Measurements from ENCODE around the gene DPP6.

Gene DPP6

GRCh38 chr7:154631162-154631561 lies 579.0 kb downstream of the DPP6 start:
- no peak overlapping the region for H3K4me3 ChIP-seq (ENCODE audit: low read depth, low read length)
- H3K9me3 ChIP-seq = no peaks in the 10 kb centered on the region
- no peaks in the 10 kb centered on the region for H3K36me3 ChIP-seq
- peaks cover 36% of the 10 kb centered on the region for H3K4me1 ChIP-seq
- TF ChIP-seq CTCF (IDR thresholded peaks at IDR 0.05; ENCODE audit: low read depth, low read length) = no peak
- H3K27me3 ChIP-seq = no peaks in the 10 kb centered on the region
- DNase-seq = no peak

GRCh38 chr7:154633641-154634040 lies 581.4 kb downstream of the DPP6 start:
- DNase-seq = no peak
- TF ChIP-seq CTCF (IDR thresholded peaks at IDR 0.05; ENCODE audit: low read depth, low read length) = no peak
- Histone ChIP-seq H3K4me1 (peaks cover 22% of the 10 kb centered on the region), H3K36me3 (no peaks in the 10 kb centered on the region), H3K27me3 (no peaks in the 10 kb centered on the region), H3K4me3 (ENCODE audit: low read depth, low read length) (no peak overlapping the region), H3K9me3 (no peaks in the 10 kb centered on the region)

GRCh38 chr7:154638286-154638685 lies 586.1 kb downstream of the DPP6 start:
- Histone ChIP-seq H3K27me3 (no peaks in the 10 kb centered on the region), H3K36me3 (no peaks in the 10 kb centered on the region), H3K9me3 (no peaks in the 10 kb centered on the region; the same call in 1 of the 2 replicates), H3K4me1 (peaks cover 19% of the 10 kb centered on the region), H3K4me3 (ENCODE audit: low read depth, low read length) (no peak overlapping the region)
- DNase-seq = no peak
- no peak for TF ChIP-seq CTCF (IDR thresholded peaks at IDR 0.05; ENCODE audit: low read depth, low read length)

GRCh38 chr7:154640266-154640865 lies 588.2 kb downstream of the DPP6 start:
- Histone ChIP-seq H3K36me3 (no peaks in the 10 kb centered on the region; the same call in 1 of the 2 replicates), H3K4me3 (ENCODE audit: low read depth, low read length) (no peak overlapping the region), H3K9me3 (no peaks in the 10 kb centered on the region; the same call in 1 of the 2 replicates), H3K4me1 (peaks cover 19% of the 10 kb centered on the region), H3K27me3 (no peaks in the 10 kb centered on the region)
- peak; percentile 92 for TF ChIP-seq CTCF (IDR thresholded peaks at IDR 0.05; ENCODE audit: low read depth, low read length)
- peak; percentile 77 for DNase-seq

- no peak overlapping the region for H3K4me3 ChIP-seq (ENCODE audit: low read depth, low read length)
- TF ChIP-seq CTCF (IDR thresholded peaks at IDR 0.05; ENCODE audit: low read depth, low read length) = no peak
- DNase-seq = no peak
- no peaks in the 10 kb centered on the region for H3K27me3 ChIP-seq
- no peaks in the 10 kb centered on the region; the same call in 1 of the 2 replicates for H3K36me3 ChIP-seq
- no peaks in the 10 kb centered on the region; the same call in 1 of the 2 replicates for H3K9me3 ChIP-seq
- peaks cover 19% of the 10 kb centered on the region for H3K4me1 ChIP-seq
Observed at GRCh38 chr7:154640917-154641316, 588.7 kb downstream of the DPP6 start.

GRCh38 chr7:154644366-154644765 lies 592.2 kb downstream of the DPP6 start:
- H3K36me3 ChIP-seq = no peaks in the 10 kb centered on the region; the same call in 1 of the 2 replicates
- no peak for TF ChIP-seq CTCF (IDR thresholded peaks at IDR 0.05; ENCODE audit: low read depth, low read length)
- H3K4me3 ChIP-seq (ENCODE audit: low read depth, low read length) = no peak overlapping the region
- H3K9me3 ChIP-seq = no peaks in the 10 kb centered on the region; the same call in none of the 2 replicates
- no peak for DNase-seq
- no peaks in the 10 kb centered on the region for H3K27me3 ChIP-seq
- H3K4me1 ChIP-seq = peaks cover 14% of the 10 kb centered on the region

Data from BE2C (cell line).